Posterior cingulate gyrus (tissue), 11 donors: ENCODE data around the gene VWA7.

ENCODE experiments used
- DNase-seq, 10 donors: peaks; one replicate each; pipeline versions ENCODE4 v3.0.0 to v3.0.0-alpha.2; 2020 to 2021; ENCODE audit warnings: mixed read lengths in 3 of 10
- intact Hi-C: fragments of 100-400 bp; cut with DNase I; formaldehyde crosslinking; loops from one replicate; pipeline ENCODE4 v1.15.1; 2023

VWA7 gene

DNA sequence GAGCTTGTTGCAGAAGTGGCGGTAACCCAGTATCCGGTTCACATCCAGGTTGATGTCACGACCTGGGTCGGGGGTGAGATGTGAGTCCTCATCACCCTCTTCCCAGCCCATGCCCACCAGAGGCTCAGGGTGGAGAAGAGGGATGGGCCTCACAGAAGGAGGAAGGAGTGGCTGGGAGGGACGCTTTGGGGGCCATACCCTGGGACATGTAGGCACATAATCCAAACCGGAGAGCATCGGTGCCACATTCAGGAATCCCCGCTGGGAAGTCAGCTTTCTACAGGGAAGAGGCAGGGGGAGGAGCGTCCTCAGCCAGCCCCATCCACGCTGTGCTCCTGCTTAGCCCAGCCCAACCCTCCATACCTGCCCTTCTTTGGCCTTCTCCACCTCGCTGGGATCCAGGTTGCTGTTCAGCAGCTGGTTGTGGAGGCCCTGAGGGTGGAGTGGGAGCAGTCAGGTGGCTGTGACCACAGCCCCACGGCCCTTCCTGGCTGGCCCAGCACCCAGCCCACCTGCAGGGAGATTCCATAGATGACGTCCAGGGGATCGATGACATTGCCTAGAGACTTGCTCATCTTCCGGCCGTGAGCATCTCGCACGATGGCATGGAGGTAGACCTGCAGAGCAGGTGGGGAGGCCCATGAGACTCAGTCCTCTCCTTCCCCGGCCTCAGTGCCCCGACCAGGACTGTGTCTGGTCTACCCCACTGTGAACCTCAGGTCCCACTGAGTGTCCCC lies 3.5 kb upstream of the VWA7 start:
- DNase-seq: peak in 2 of 10 donors; percentile 67 to 76
- intact Hi-C loops: no loop called here

DNA sequence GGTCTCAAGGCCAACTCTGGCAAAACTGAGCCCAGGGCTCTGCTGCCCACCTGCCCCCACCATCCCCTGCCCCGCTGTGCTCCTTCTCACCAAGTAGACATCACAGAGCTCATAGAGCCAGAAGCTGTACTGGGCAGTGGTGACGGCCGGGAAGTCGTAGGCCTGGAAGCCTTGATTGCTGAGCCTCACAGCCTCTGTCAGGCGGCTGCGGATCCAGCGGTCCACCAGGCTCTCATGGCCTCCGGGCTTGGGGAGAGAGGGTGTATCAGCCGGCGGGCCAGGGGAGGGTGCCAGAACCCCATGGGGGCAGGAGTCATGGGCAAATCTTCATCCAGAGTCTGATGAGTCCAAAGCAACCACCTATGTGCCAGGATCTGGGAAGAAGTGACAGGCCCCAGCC lies 2.8 kb upstream of the VWA7 start:
- peak in 3 of 10 donors; percentile 26 to 79 (median 60) for DNase-seq
- intact Hi-C loops: no loop called here

DNA sequence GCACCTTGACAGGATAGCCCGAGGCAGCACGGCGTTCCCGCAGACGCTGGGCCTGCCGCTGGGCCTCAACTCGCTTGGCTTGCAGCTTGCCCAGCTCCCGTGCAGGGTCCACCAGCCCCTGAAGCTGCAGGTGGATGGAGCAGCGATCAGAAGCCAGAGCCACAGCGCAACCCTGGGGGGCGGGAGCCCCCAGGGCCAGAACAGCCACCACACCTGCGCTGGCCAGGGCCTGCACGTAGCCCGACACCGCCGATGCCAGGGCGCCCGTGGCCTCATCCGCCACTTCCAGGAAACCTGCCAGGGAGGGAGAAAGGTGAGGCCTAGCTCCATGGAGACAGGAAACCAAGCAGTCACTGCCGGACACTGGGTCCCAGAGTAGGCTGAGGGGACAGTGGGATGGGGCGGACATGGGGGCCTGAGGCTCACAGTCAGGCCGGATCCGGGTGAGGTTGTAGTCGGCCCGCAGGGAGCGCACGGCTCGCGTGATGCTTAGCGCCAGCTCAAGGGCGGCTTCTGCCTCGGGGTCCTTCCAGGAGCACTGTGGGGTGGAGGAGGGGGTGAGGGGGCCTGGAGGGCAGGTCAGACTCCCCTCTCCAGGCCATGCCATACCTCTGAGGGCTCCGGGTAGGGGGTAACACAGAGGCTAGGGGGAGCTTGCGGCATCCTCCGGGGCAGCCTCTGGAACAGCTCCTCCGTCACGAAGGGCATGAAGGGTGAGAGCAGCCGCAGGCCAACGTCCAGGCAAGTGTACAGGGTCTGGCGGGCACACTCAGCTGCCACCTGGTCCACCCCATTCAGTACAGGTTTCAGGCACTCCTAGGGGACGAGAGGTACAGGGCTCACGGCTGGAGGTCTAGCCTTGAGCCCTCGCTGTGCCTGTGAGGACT lies 2.1 kb upstream of the VWA7 start:
- intact Hi-C loops: no loop called here

DNA sequence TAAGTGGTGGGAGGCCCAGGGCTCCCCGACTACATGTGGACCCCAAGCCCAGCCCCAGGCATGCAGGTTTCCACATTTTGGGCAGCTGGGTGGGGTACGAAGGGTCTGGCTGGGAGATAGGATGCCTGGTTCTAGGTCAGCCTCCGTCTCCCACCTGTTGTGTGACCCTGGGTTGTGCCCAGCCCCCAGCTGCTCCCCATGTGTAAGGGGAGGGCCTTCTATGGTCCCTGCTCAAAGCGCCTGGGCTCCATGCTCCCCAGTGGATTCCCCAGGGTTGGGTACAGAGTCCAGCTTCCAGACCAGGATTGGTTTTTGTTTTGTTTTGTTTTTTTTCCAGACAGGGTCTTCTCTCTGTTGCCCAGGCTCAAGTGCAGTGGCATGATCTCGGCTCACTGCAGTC lies 1.1 kb upstream of the VWA7 start:
- DNase-seq: peak in 2 of 10 donors; percentile 20 to 43
- intact Hi-C loops: no loop called here

More for the DNA sequence above, 2.1 kb upstream of the VWA7 start:
- peak in 3 of 10 donors; percentile 61 to 76 (median 70) for DNase-seq

DNA sequence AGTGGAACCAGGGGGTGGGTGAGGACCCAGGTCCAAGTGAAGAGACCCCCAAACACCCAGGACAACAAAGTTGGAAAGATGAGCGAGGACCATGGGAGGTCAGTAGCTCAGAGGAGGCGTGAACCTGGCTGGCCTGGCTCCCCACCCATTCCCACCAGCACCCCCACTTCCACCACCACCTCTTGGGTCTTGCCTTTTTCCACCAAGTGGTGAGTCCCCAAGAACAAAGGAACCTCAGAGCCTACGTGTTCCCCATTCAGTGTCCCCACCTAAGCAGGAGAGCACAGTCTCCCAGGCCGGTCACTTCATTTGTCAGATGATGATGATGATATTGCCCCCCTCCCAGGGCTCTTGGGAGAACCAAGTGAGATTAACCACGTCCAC lies 531 bp upstream of the VWA7 start:
- DNase-seq: peak in 1 of 10 donors; percentile 27
- intact Hi-C loops: no loop called here

DNA sequence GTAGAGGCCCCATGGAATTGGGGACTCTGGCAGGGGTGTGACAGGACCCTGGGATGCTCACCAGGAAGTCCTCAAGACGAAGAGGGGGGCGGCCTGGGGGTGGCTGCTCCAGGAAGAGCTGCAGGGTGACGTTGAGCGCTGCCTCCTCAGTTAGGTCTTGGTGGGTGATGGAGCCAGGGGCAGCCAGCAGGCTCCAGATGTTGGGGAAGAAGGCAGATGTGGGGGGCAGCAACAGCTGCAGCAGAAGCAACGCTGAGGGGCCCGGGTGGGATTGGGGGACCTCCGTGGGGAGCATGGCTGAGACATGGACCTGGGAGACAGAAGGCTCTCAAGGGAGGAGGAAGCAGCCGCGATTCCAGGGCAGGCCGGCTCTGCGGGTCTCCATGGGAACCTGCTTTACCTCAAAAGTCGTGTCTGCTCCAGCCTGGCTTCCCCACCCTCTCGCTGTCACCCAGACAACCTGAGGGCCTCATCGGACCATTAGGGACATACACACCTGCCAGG lies 591 bp downstream of the VWA7 start:
- intact Hi-C loops: no loop called here
- DNase-seq: peak in 6 of 10 donors; percentile 40 to 91 (median 67)

DNA sequence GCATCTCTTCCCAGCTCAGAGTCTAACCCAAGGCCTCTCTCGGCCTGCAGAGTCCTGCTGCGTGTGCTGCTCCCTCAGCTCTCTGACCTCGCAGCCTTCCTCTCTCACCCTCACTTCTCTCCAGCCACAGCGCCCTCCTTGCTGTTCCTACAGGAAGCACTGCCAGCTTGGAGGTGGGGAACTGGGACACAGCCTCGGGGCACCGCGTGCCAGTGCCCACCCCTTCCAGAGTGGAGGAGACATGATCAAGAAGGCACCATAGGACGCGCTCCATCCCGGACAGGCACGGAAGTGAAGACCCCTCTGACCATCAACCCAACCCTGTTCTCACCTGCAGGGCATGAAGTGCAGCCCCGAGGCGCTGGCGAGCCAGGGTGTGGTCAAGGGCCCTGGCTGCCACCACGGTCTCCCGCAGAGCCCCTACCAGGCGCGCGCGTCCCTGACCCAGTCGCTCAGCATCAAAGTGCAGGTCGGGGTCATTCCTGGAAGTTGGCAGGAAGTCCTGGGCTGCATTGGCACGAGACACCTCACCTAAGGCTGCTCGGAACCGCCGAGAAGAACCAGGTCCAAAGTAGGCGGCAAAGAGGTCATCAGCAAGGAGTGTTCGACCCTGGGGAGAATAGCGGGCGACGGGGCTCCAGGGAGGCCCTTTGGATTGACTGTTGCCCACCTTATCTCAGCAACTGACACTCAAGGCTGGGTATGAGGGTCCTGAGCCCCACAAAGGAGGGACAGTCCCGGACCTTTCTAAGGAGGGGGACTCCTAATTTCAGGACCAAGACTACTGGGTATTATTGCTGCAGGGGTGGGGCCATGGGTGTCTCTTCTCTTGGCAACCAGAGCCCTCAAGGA lies 1.3 kb downstream of the VWA7 start:
- intact Hi-C loops: no loop called here
- peak in 3 of 10 donors; percentile 39 to 72 (median 67) for DNase-seq

DNA sequence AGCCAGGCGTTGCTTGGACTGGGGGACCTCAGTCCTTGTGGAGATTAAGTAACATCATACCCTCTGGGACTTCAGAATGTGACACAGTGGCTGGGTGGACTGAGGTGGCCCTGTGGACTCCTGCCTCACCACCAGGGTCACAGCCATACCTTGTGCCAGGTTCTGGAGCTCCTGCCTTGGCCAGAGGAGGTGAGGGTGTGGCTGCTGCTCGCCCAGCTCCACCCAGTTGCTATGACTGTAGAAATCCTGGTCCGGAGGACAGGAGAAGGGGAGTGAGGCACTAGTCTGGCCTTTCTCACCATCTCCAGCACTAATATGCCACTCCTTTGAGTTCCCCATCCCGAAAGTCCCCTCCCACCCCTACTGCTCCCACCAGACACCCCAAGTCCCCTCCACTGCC lies 1.9 kb downstream of the VWA7 start:
- DNase-seq: peak in 3 of 10 donors; percentile 24 to 62 (median 51)
- intact Hi-C loops: no loop called here

DNA sequence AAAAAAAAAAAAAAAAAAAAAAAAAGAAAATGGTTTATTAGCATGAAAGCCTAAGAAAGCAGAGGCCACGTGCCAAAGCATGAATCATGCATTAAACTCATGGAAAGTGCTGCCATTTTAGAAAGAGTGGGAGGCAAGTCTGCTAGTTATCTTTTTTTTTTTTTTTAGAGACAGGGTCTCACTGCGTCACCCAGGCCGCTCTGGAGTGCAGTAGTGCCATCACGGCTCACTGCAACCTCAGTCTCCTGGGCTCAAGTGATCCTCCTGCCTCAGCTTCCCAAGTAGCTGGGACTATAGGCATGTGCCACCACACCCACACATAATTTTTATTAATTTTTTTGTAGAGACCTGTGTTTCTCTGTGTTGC lies 5.2 kb downstream of the VWA7 start:
- intact Hi-C loops: no loop called here
- DNase-seq: peak in 1 of 10 donors; percentile 26

DNA sequence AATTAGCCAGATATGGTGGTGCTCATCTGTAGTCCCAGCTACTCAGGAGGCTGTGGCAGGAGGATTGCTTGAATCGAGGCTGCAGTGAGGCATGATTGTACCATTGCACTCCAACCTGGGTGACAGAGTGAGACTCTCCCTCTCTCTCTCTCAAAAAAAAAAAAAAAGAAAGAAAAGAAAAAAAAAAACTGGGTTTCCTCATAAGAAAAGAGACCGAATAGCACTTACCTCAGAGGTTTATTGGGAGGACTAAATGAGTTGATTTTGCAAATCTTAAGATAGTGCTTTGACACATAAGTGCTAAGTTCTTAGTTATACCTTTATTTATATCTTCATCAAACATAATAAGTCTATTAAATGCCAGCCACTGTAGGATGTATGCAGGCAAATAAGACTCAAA lies 6.3 kb downstream of the VWA7 start:
- intact Hi-C loops: no loop called here
- DNase-seq: no peak

DNA sequence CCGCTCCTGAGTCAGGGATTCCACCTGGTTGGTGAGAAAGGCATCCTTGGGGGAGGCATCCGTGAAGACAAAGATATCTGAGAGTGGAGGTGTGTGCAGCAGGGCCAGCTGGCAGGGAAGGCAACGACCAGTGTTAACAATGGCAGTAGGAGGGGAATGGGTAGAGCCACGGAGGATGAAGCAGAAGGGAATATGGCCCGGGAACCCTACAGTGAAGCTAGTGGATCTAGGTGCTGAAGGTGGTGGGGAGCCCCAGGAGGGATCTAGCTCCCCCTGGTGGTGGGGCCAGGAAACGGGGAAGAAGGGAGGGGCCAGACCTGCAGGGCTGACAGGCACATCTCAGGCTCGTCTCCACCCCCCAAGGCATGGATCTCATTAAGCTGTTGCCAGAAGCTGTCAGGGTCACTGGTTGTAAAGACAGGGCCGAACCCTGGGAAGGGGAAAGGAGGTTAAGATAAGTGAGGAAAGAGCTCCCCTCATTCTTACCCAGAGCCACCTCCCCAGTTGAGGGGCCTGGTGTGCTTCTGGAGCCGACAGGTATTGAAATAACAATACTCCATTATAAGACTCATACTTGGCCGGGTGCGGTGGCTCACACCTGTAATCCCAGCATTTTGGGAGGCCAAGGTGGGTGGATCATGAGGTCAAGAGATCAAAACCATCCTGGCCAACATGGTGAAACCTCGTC lies 7.3 kb downstream of the VWA7 start:
- intact Hi-C loops: no loop called here
- peak in 3 of 10 donors; percentile 29 to 66 (median 55) for DNase-seq

DNA sequence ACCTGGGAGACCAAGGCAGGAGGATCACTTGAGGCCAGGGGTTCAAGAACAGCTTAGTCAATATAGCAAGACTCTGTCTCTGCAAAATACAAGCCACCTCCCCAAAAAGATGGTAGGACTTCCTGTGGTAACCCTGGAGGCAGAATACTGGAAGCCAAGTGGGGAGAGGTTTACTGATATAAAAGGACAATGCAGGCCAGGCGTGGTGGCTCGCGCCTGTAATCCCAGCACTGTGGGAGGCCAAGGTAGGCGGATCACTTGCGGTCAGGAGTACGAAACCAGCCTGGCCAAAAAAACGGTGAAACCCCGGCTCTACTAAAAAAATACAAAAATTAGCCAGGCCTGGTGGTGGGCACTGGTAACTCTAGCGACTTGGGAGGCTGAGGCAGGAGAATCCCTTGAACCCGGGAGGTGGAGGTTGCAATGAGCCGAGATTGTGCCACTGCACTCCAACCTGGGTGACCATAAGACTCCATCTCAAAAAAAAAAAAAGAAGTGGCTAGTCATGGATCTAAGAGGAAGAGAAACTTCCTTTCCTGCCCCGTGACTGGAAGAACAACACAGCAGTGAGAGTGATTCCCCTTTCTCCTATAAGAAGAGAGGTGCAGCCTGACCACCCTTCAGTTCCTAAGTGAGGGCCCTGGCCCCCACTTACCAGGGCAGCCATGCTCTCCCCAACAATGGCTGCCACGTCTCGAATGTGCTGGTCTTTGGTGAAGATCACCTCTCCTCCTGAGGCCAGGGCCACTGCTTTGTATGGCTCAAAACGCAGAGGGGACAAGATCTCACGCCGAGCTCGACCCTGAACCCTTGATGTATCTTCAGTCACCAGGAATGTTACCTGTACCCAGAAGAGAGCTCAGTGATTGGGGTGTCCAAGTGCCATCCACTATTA lies 8.5 kb downstream of the VWA7 start:
- intact Hi-C loops: no loop called here
- DNase-seq: peak in 2 of 10 donors; percentile 28 to 38

DNA sequence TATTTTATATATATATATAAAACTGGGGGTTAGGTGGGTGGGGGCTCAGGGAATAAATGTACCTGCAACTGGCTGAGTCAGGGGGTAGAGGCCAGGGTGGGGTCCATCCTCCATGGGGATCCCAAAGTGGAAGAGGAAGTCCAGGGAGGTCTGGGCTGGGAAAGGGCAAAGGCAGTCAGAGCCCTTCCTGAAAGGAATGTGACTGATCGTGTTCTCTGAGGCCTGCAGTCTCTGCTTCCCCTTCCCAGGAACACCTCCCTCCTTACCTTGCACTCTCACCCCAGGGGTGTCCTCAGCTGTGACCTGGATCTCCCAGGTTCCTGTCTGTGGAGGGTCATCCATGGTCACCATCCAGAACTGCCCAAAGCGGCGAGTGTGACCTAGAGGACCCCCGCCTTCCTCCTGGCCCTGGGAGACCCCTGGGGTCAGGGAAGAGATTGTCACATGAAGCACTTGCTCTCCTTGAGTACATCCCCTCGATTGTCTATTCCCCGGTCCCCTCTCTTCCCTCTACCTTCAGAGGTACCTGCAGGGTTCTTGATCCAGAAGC lies 10.0 kb downstream of the VWA7 start:
- DNase-seq: peak in 2 of 10 donors; percentile 29 to 48
- intact Hi-C loops: no loop called here

DNA sequence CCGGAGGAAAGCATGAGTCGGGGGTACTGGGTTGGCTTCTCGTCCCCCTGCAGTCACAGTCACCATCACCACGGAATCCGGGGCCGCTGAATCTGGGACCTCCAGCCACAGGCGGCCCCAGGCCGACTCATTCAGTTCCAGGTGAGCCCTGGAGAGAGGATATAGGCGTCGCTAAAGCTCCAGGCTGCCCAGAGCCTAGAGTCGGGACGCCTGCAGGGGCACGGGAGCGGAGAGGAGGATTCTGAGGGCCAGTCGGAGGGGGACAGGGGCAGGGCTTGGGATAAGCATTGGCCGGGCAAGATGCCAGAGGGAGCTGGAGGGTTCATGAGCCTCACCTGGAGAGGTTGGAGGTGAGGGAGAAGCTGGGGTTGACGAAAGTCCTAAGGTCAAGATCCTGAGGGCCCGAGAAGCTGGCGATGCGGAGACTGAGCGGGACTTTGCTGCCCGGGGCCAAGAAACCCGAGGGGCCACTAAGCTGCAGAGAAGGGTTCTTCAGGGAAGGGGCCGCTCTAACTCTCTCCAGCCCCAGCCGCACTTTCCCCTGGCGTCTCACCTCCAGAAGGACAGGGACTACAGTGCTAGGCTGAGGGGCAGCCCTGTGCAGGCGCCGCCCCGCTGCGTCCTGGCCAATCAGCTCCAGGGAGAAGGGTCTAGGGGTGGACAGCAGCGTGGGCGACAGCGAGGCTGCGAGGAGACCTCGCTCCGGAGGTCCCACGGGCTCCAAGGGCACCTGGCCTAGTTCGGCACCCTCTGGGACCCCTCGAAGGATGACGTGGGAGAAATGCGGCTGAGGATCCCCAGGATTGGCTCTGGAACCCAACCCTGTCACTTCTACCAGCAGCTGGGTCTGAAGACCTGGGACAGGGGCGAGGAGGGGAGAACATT lies 11.0 kb downstream of the VWA7 start:
- DNase-seq: peak in 2 of 10 donors; percentile 65 to 69
- intact Hi-C loops: no loop called here

DNA sequence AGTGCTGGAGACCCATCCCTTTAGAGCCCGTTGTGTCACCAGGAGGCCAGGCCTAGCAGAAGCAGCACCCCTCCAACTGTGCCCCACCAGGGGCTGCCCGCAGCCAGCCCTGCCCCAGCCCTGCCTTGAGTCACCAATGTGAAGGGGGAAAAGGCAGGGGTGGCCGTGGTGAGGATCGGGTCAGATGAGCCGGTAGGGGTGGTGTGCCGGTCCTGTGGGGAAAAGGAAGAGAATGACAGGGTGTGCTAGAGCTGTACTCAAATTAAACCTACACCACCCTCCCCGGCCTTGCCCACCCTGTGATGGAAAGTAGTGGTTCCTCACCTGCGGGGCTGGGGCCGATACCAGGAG lies 11.6 kb downstream of the VWA7 start:
- intact Hi-C loops: no loop called here
- peak in 1 of 10 donors; percentile 49 for DNase-seq

DNA sequence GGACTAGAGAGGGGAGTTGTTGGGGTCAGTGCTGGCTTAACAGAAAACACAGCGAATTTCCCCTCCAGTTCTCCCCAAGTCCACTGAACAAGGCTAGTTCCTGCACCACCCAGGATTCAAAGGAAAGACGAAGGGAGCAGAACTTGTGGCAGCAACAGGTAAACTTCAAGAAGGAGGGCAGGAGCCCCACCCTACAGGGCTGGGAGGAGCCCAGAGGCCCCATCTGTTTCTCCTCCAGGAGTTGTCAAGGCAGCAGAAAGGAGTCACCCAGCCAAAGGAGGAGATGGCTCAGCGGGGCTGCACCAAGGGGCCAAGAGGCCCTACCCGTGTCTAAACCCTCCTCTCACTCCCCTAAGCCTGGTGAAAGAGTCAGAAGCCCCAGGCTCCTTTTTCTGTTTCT lies 12.9 kb downstream of the VWA7 start:
- intact Hi-C loops: no loop called here
- DNase-seq: peak in 2 of 10 donors; percentile 19 to 26

DNA sequence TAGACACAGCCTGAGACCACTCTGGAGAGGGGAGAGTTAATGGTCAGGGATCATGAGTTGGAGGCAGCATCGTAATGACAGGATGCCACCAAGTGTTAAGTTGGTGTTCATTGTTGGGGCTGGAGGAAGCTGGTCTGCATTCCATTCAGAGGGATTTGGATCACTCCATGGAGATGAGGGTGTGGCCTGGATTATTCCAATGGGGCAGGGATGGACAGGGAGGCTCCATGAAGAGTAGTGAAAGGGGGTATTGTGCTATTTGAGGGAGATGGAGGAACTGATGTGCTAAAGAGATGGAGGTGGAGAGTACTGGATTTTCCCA lies 13.5 kb downstream of the VWA7 start:
- intact Hi-C loops: no loop called here
- DNase-seq: no peak
